ENCODE measurements around the gene PP2D1.

Gene PP2D1

DNA sequence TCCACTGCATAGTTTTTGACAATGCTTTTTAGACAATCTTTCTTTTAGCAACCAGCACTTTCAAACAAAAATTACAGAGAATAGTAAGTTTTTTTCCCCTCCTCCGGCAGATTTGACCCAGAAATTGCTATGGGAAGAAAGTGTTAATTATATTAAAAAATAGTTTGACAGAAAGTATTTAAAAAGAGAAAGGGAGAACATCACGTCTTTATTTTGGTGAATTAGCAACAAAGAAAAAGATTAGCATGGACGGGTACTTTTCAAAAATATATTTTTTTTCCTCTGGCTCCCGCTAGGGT is 27.4 kb upstream of the PP2D1 start:
- peak overlapping the region; percentile 76 to 92 for H3K4me3 ChIP-seq (ENCODE audit: low read length in 2 of 2)
- H2BK12ac ChIP-seq (ENCODE audit: low read length), result no peak overlapping the region
- H3K4ac ChIP-seq (ENCODE audit: low read length), result no peak overlapping the region
- H2BK15ac ChIP-seq (ENCODE audit: low read length), result no peak overlapping the region
- H3K14ac ChIP-seq (ENCODE audit: low read length), result no peak overlapping the region
- H3K23ac ChIP-seq (ENCODE audit: low read depth, low read length, poor library complexity), result no peak overlapping the region
- 100% methylated on average over 1 of the region's 4 CpGs; no CpG with 5 or more reads in 1 of the 2 donors for WGBS, 2 donors (ENCODE audit: extremely low coverage in 2 of 2, insufficient read length in 2 of 2, insufficient replicate concordance in 1 of 2)
- no peaks in the 10 kb centered on the region for H3K27me3 ChIP-seq (ENCODE audit: control insufficient read depth in 3 of 3, insufficient read depth in 3 of 3, low read depth in 1 of 3, low read length in 3 of 3)
- no peaks in the 10 kb centered on the region for H3K36me3 ChIP-seq (replicated peaks in 1 of 2; ENCODE audit: control insufficient read depth in 2 of 2, insufficient read depth in 2 of 2, low read length in 2 of 2)
- H4K91ac ChIP-seq (ENCODE audit: low read depth, low read length, poor library complexity), result no peak overlapping the region
- no peak for DNase-seq (ENCODE audit: low spot score)
- no peak overlapping the region for H4K8ac ChIP-seq (ENCODE audit: low read depth, low read length)
- H3K4me1 ChIP-seq (ENCODE audit: control insufficient read depth in 2 of 2, insufficient read depth in 1 of 2, low read depth in 1 of 2, low read length in 2 of 2), result peaks cover 6 to 17% of the 10 kb centered on the region in 2 donors
- peaks cover 1% of the 10 kb centered on the region for H3K79me1 ChIP-seq (ENCODE audit: low read depth, low read length)
- H3K27ac ChIP-seq (replicated peaks; ENCODE audit: low read length), result peak overlapping the region; percentile 99
- H3K4me2 ChIP-seq (ENCODE audit: insufficient read depth, low read length, poor library complexity, severe bottlenecking), result peak overlapping the region; percentile 64
- no peak overlapping the region for H2AK5ac ChIP-seq (ENCODE audit: low read depth, low read length)
- no peak overlapping the region for H3K9ac ChIP-seq (ENCODE audit: low read depth, low read length, poor library complexity)
- H2BK120ac ChIP-seq (ENCODE audit: low read depth, low read length), result no peak overlapping the region
- no peak overlapping the region for H2BK5ac ChIP-seq (ENCODE audit: low read length)
- no peaks in the 10 kb centered on the region for H3K9me3 ChIP-seq (replicated peaks in 1 of 2; ENCODE audit: control insufficient read depth in 2 of 2, insufficient read depth in 1 of 2, low read depth in 1 of 2, low read length in 2 of 2)
- peak overlapping the region; percentile 54 for H3K18ac ChIP-seq (ENCODE audit: low read length)
- peak overlapping the region; percentile 99 for H2AFZ ChIP-seq (ENCODE audit: low read length)

DNA sequence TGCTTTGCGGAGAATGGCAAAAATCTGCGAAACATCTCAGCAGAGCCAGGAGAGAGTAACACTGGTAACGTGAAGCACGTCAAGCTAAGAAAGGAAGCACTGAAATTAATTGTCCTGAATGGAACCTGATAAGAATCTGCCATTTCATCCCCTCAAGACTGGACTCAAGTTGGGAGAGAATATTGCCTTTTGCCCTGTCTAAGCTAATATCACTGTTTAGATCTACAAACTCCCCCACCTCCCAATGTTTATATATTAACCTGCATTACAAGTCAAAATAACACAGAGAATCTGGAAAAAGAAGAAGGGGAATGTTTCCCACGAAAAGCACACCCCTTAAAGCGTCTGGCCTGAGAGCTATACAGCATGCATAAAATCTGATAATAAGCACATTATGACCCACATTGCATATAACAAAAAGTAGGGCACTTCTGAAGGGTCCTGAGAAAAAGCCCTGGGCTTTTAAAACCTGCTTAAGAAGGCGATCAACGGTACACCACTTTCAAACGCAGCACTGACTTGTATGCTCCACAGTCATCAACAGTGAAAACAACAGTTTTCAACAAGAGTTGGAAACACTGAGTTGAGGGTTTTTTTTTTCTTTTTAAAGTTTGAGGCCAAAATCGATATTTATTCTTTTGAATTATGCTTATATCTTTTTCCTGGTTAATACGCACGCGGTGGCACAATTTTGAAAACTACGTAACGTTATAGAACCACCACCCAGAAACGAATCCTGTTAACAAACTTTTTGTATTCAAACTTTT is 26.8 kb upstream of the PP2D1 start:
- Histone ChIP-seq H2AK5ac (ENCODE audit: low read depth, low read length) (no peak overlapping the region), H2BK120ac (ENCODE audit: low read depth, low read length) (no peak overlapping the region), H2AFZ (ENCODE audit: low read length) (peak overlapping the region; percentile 99), H3K9ac (ENCODE audit: low read depth, low read length, poor library complexity) (no peak overlapping the region), H3K79me1 (ENCODE audit: low read depth, low read length) (peaks cover 1% of the 10 kb centered on the region), H2BK12ac (ENCODE audit: low read length) (no peak overlapping the region), H2BK5ac (ENCODE audit: low read length) (no peak overlapping the region), H4K91ac (ENCODE audit: low read depth, low read length, poor library complexity) (no peak overlapping the region), H3K18ac (ENCODE audit: low read length) (no peak overlapping the region), H3K27ac (replicated peaks; ENCODE audit: low read length) (peak overlapping the region; percentile 99), H3K9me3 (replicated peaks in 1 of 2; ENCODE audit: control insufficient read depth in 2 of 2, insufficient read depth in 1 of 2, low read depth in 1 of 2, low read length in 2 of 2) (no peaks in the 10 kb centered on the region), H3K4me2 (ENCODE audit: insufficient read depth, low read length, poor library complexity, severe bottlenecking) (no peak overlapping the region), H2BK15ac (ENCODE audit: low read length) (no peak overlapping the region), H3K23ac (ENCODE audit: low read depth, low read length, poor library complexity) (no peak overlapping the region), H3K4me3 (ENCODE audit: low read length in 2 of 2) (peak overlapping the region in 1 of 2 donors; percentile 76), H3K4me1 (ENCODE audit: control insufficient read depth in 2 of 2, insufficient read depth in 1 of 2, low read depth in 1 of 2, low read length in 2 of 2) (peaks cover 6 to 17% of the 10 kb centered on the region in 2 donors), H3K4ac (ENCODE audit: low read length) (no peak overlapping the region), H3K14ac (ENCODE audit: low read length) (no peak overlapping the region), H3K27me3 (ENCODE audit: control insufficient read depth in 3 of 3, insufficient read depth in 3 of 3, low read depth in 1 of 3, low read length in 3 of 3) (no peaks in the 10 kb centered on the region), H3K36me3 (replicated peaks in 1 of 2; ENCODE audit: control insufficient read depth in 2 of 2, insufficient read depth in 2 of 2, low read length in 2 of 2) (no peaks in the 10 kb centered on the region), H4K8ac (ENCODE audit: low read depth, low read length) (no peak overlapping the region)
- no CpG with 5 or more reads among the region's 16 CpGs for WGBS, 2 donors (ENCODE audit: extremely low coverage in 2 of 2, insufficient read length in 2 of 2, insufficient replicate concordance in 1 of 2)
- DNase-seq (ENCODE audit: low spot score), result no peak

DNA sequence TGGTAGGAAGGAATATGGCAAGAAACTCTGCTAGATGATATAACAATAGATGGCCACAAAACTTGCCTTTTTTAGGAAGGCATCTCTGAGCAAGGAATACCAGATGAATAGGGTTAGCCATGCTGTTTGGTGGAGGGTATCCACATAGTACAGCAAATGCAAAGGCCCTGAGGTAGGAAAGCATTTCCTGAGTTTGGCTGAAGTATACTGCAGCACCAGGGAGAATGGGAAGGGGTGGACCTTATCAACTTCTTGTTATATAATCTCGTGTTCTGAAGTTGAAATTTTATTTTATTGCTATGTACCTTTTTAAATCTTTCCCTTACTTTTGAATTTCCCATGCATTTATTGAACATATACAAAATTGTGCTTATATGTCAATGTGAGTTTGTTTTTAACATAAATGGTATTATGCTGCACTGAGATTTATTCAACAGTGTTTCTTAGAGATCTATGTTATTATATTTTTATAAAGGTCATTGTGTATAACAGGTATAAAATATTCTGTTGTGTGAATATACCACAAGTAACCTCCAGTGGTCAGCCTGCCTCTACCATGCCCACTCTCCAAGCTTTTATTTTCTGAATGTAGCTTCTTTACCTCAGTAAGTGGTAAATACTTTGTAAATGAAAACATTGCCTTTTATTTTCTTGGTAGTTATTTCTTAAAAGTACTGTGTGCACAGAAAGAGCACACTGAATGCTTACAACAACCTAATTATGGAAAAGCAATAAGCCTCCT is 25.4 kb upstream of the PP2D1 start:
- Histone ChIP-seq H3K9me3 (replicated peaks in 1 of 2; ENCODE audit: control insufficient read depth in 2 of 2, insufficient read depth in 1 of 2, low read depth in 1 of 2, low read length in 2 of 2) (no peaks in the 10 kb centered on the region), H2BK120ac (ENCODE audit: low read depth, low read length) (no peak overlapping the region), H3K27me3 (ENCODE audit: control insufficient read depth in 3 of 3, insufficient read depth in 3 of 3, low read depth in 1 of 3, low read length in 3 of 3) (no peaks in the 10 kb centered on the region), H3K18ac (ENCODE audit: low read length) (no peak overlapping the region), H2BK12ac (ENCODE audit: low read length) (no peak overlapping the region), H3K9ac (ENCODE audit: low read depth, low read length, poor library complexity) (no peak overlapping the region), H2AK5ac (ENCODE audit: low read depth, low read length) (no peak overlapping the region), H3K27ac (replicated peaks; ENCODE audit: low read length) (no peak overlapping the region), H3K4ac (ENCODE audit: low read length) (no peak overlapping the region), H4K91ac (ENCODE audit: low read depth, low read length, poor library complexity) (no peak overlapping the region), H3K4me3 (ENCODE audit: low read length in 2 of 2) (no peak overlapping the region), H4K8ac (ENCODE audit: low read depth, low read length) (no peak overlapping the region), H3K23ac (ENCODE audit: low read depth, low read length, poor library complexity) (no peak overlapping the region), H2BK15ac (ENCODE audit: low read length) (no peak overlapping the region), H3K36me3 (replicated peaks in 1 of 2; ENCODE audit: control insufficient read depth in 2 of 2, insufficient read depth in 2 of 2, low read length in 2 of 2) (no peaks in the 10 kb centered on the region), H3K14ac (ENCODE audit: low read length) (no peak overlapping the region), H2AFZ (ENCODE audit: low read length) (no peak overlapping the region), H3K4me1 (ENCODE audit: control insufficient read depth in 2 of 2, insufficient read depth in 1 of 2, low read depth in 1 of 2, low read length in 2 of 2) (peaks cover 6 to 17% of the 10 kb centered on the region in 2 donors), H2BK5ac (ENCODE audit: low read length) (no peak overlapping the region), H3K4me2 (ENCODE audit: insufficient read depth, low read length, poor library complexity, severe bottlenecking) (no peak overlapping the region), H3K79me1 (ENCODE audit: low read depth, low read length) (peaks cover 1% of the 10 kb centered on the region)
- no CpG with 5 or more reads among the region's 1 CpG for WGBS, 2 donors (ENCODE audit: extremely low coverage in 2 of 2, insufficient read length in 2 of 2, insufficient replicate concordance in 1 of 2)
- no peak for DNase-seq (ENCODE audit: low spot score)

DNA sequence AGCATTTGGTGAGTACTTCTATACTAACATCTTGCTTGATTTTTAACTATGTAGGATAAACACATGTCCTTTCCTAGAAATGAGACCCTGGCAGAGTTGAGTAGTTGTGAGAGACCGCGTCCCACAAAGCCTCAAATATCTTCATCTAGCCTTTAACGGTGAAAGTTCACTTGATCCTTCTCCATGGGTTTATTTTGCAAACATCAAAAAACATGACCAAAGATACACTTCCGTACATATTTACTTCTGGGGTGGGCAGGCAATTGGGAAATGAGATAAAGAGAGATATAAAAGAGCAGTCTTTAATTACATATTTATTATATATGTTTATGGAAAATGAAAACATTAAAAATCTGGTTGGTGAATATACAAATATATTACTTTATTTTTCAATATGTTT is 23.0 kb upstream of the PP2D1 start:
- H2BK5ac ChIP-seq (ENCODE audit: low read length), result no peak overlapping the region
- no peak overlapping the region for H2AFZ ChIP-seq (ENCODE audit: low read length)
- H3K18ac ChIP-seq (ENCODE audit: low read length), result no peak overlapping the region
- H3K4me1 ChIP-seq (ENCODE audit: control insufficient read depth in 2 of 2, insufficient read depth in 1 of 2, low read depth in 1 of 2, low read length in 2 of 2), result peaks cover 2 to 9% of the 10 kb centered on the region in 2 donors
- no peak overlapping the region for H2BK12ac ChIP-seq (ENCODE audit: low read length)
- H3K27me3 ChIP-seq (ENCODE audit: control insufficient read depth in 3 of 3, insufficient read depth in 3 of 3, low read depth in 1 of 3, low read length in 3 of 3), result no peaks in the 10 kb centered on the region
- H3K9ac ChIP-seq (ENCODE audit: low read depth, low read length, poor library complexity), result no peak overlapping the region
- H3K79me1 ChIP-seq (ENCODE audit: low read depth, low read length), result no peaks in the 10 kb centered on the region
- no peak overlapping the region for H3K4me3 ChIP-seq (ENCODE audit: low read length in 2 of 2)
- H4K8ac ChIP-seq (ENCODE audit: low read depth, low read length), result no peak overlapping the region
- H3K27ac ChIP-seq (replicated peaks; ENCODE audit: low read length), result no peak overlapping the region
- H3K9me3 ChIP-seq (replicated peaks in 1 of 2; ENCODE audit: control insufficient read depth in 2 of 2, insufficient read depth in 1 of 2, low read depth in 1 of 2, low read length in 2 of 2), result no peaks in the 10 kb centered on the region
- WGBS, 2 donors (ENCODE audit: extremely low coverage in 2 of 2, insufficient read length in 2 of 2, insufficient replicate concordance in 1 of 2), result no CpG with 5 or more reads among the region's 4 CpGs
- no peaks in the 10 kb centered on the region for H3K36me3 ChIP-seq (replicated peaks in 1 of 2; ENCODE audit: control insufficient read depth in 2 of 2, insufficient read depth in 2 of 2, low read length in 2 of 2)
- no peak overlapping the region for H2BK15ac ChIP-seq (ENCODE audit: low read length)
- H2BK120ac ChIP-seq (ENCODE audit: low read depth, low read length), result no peak overlapping the region
- no peak overlapping the region for H3K4ac ChIP-seq (ENCODE audit: low read length)
- no peak overlapping the region for H3K4me2 ChIP-seq (ENCODE audit: insufficient read depth, low read length, poor library complexity, severe bottlenecking)
- no peak overlapping the region for H3K23ac ChIP-seq (ENCODE audit: low read depth, low read length, poor library complexity)
- H4K91ac ChIP-seq (ENCODE audit: low read depth, low read length, poor library complexity), result no peak overlapping the region
- H3K14ac ChIP-seq (ENCODE audit: low read length), result no peak overlapping the region
- no peak overlapping the region for H2AK5ac ChIP-seq (ENCODE audit: low read depth, low read length)
- DNase-seq (ENCODE audit: low spot score), result no peak
